Endothelial cell (in vitro differentiated cells): ENCODE measurements around the gene FBXL7. TPM values are rescaled to one million over a fixed set of nuclear protein-coding genes. Genes with fewer than 3 reads are reported as not detected.

Experiments used
- DNase-seq: peaks from one replicate; pipeline ENCODE4 v3.0.0; 2021; ENCODE audit warnings: low spot score
- H3K27ac Mint-ChIP-seq: one replicate; pipeline ENCODE4 v1.8.0; 2021; ENCODE audit warnings: mixed read lengths, inconsistent platforms; ENCODE audit not compliant: unreplicated experiment
- H3K27me3 Mint-ChIP-seq: one replicate; pipeline ENCODE4 v1.8.0; 2021; ENCODE audit warnings: mild to moderate bottlenecking, moderate library complexity, mixed read lengths, inconsistent platforms; ENCODE audit not compliant: unreplicated experiment
- H3K36me3 Mint-ChIP-seq: one replicate; pipeline ENCODE4 v1.8.0; 2021; ENCODE audit warnings: mild to moderate bottlenecking, low read depth, mixed read lengths, inconsistent platforms; ENCODE audit not compliant: unreplicated experiment
- H3K4me1 Mint-ChIP-seq: one replicate; pipeline ENCODE4 v1.8.0; 2021; ENCODE audit warnings: mild to moderate bottlenecking, mixed read lengths, inconsistent platforms; ENCODE audit not compliant: unreplicated experiment
- H3K4me3 Mint-ChIP-seq: one replicate; pipeline ENCODE4 v1.8.0; 2021; ENCODE audit warnings: mild to moderate bottlenecking, mixed read lengths, inconsistent platforms; ENCODE audit not compliant: unreplicated experiment
- H3K9me3 Mint-ChIP-seq: one replicate; pipeline ENCODE4 v1.8.0; 2021; ENCODE audit warnings: mixed read lengths, inconsistent platforms; ENCODE audit not compliant: unreplicated experiment
- CTCF ChIP-seq: fragments of 200-600 bp; sonication (generic); IDR thresholded peaks from one replicate; pipeline ENCODE4 v1.5.0; 2021; ENCODE audit warnings: antibody characterized with exemption; ENCODE audit not compliant: unreplicated experiment
- total RNA-seq: library from RNA; stranded (reverse); fragmentation: NEBNext Ultra II Directional; extraction: Animal tissue kit (Norgen Biotek cat#: 25700); gene quantifications from one replicate; pipeline ENCODE4 v1.2.1, GENCODE V29; 2021; ENCODE audit not compliant: unreplicated experiment

The FBXL7 gene
- total RNA-seq, 1 donor from 2014 or later: 63.8 TPM

GRCh38 chr5:15510831-15511230, 10.9 kb downstream of the FBXL7 start:
- TF ChIP-seq CTCF: no peak
- Mint-ChIP-seq H3K27ac (no peak overlapping the region), H3K9me3 (no peaks in the 10 kb centered on the region), H3K36me3 (peaks cover 4% of the 10 kb centered on the region), H3K27me3 (no peaks in the 10 kb centered on the region), H3K4me3 (no peak overlapping the region), H3K4me1 (peaks cover 19% of the 10 kb centered on the region)
- DNase-seq: no peak

GRCh38 chr5:15513431-15513830, 13.5 kb downstream of the FBXL7 start:
- H3K27ac Mint-ChIP-seq: no peak overlapping the region
- TF ChIP-seq CTCF: no peak
- DNase-seq: no peak
- H3K4me1 Mint-ChIP-seq: peaks cover 21% of the 10 kb centered on the region
- H3K9me3 Mint-ChIP-seq: no peaks in the 10 kb centered on the region
- H3K4me3 Mint-ChIP-seq: no peak overlapping the region
- H3K36me3 Mint-ChIP-seq: peaks cover 18% of the 10 kb centered on the region
- H3K27me3 Mint-ChIP-seq: no peaks in the 10 kb centered on the region

GRCh38 chr5:15513911-15514310, 13.9 kb downstream of the FBXL7 start:
- H3K36me3 Mint-ChIP-seq: peaks cover 22% of the 10 kb centered on the region
- no peak overlapping the region for H3K27ac Mint-ChIP-seq
- no peaks in the 10 kb centered on the region for H3K27me3 Mint-ChIP-seq
- DNase-seq: no peak
- H3K4me3 Mint-ChIP-seq: no peak overlapping the region
- no peaks in the 10 kb centered on the region for H3K9me3 Mint-ChIP-seq
- peaks cover 23% of the 10 kb centered on the region for H3K4me1 Mint-ChIP-seq
- no peak for TF ChIP-seq CTCF

- H3K27ac Mint-ChIP-seq: no peak overlapping the region
- TF ChIP-seq CTCF: no peak
- H3K36me3 Mint-ChIP-seq: peaks cover 26% of the 10 kb centered on the region
- no peak for DNase-seq
- no peaks in the 10 kb centered on the region for H3K27me3 Mint-ChIP-seq
- no peaks in the 10 kb centered on the region for H3K9me3 Mint-ChIP-seq
- H3K4me3 Mint-ChIP-seq: no peak overlapping the region
- H3K4me1 Mint-ChIP-seq: peaks cover 23% of the 10 kb centered on the region
Observed at GRCh38 chr5:15515229-15515628, 15.2 kb downstream of the FBXL7 start.

- no peak for TF ChIP-seq CTCF
- Mint-ChIP-seq H3K9me3 (no peaks in the 10 kb centered on the region), H3K4me3 (peak overlapping the region; percentile 75), H3K27ac (no peak overlapping the region), H3K36me3 (peaks cover 26% of the 10 kb centered on the region), H3K4me1 (peaks cover 30% of the 10 kb centered on the region), H3K27me3 (no peaks in the 10 kb centered on the region)
- no peak for DNase-seq
Observed at GRCh38 chr5:15516486-15516885, 16.5 kb downstream of the FBXL7 start.
